ENCODE results near the gene ONECUT2.

Gene ONECUT2

GRCh38 chr18:57529151-57529550, 94.0 kb downstream of the ONECUT2 start:
- DNase-seq (ENCODE audit: low read depth in 2 of 2) = no peak

GRCh38 chr18:57533006-57533867, 98.1 kb downstream of the ONECUT2 start:
- no peak for DNase-seq (ENCODE audit: low read depth in 2 of 2)

GRCh38 chr18:57533868-57534510, 98.8 kb downstream of the ONECUT2 start:
- DNase-seq (ENCODE audit: low read depth in 2 of 2) = no peak

- DNase-seq (ENCODE audit: low read depth in 2 of 2) = no peak
Observed at GRCh38 chr18:57534511-57534909, 99.3 kb downstream of the ONECUT2 start.

GRCh38 chr18:57538614-57539013, 103.4 kb downstream of the ONECUT2 start:
- no peak for DNase-seq (ENCODE audit: low read depth in 2 of 2)

GRCh38 chr18:57539702-57540101, 104.5 kb downstream of the ONECUT2 start:
- DNase-seq (ENCODE audit: low read depth in 2 of 2) = no peak
